ENCODE measurements around the gene GALNT10. TPM values are rescaled to one million over a fixed set of nuclear protein-coding genes. Genes with fewer than 3 reads are reported as not detected.

GALNT10 gene
- total RNA-seq, 1 experiment from 2014 or later = 68.2 TPM

DNA sequence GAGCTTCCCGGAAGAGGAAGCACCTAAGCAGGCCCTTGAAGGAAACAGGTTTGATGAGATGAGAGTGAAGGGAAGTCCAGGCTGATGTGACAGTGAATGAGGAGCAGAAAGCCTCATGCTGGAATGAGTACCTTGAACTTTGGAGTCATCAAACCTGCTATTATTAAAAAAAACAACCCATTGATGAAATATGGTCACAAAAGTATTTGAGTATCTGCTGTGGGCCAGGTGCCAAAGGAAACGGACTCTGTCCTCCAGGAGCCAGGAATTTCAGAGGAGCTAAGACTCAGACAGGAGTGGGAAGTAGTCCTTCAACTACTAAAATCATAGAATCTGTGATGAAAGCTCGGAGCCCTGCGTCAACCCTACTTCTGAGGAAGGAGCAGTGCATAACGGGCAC is 275.6 kb downstream of the GALNT10 start:
- TF ChIP-seq, protein P1, sequence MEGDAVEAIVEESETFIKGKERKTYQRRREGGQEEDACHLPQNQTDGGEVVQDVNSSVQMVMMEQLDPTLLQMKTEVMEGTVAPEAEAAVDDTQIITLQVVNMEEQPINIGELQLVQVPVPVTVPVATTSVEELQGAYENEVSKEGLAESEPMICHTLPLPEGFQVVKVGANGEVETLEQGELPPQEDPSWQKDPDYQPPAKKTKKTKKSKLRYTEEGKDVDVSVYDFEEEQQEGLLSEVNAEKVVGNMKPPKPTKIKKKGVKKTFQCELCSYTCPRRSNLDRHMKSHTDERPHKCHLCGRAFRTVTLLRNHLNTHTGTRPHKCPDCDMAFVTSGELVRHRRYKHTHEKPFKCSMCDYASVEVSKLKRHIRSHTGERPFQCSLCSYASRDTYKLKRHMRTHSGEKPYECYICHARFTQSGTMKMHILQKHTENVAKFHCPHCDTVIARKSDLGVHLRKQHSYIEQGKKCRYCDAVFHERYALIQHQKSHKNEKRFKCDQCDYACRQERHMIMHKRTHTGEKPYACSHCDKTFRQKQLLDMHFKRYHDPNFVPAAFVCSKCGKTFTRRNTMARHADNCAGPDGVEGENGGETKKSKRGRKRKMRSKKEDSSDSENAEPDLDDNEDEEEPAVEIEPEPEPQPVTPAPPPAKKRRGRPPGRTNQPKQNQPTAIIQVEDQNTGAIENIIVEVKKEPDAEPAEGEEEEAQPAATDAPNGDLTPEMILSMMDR (IDR thresholded peaks at IDR 0.05; ENCODE audit: unreplicated experiment) = no peak
- no peak overlapping the region for H3K27ac Mint-ChIP-seq (ENCODE audit: unreplicated experiment)
- DNase-seq = no peak
- peaks cover 35% of the 10 kb centered on the region for H3K27me3 Mint-ChIP-seq (ENCODE audit: unreplicated experiment)
- intact Hi-C loops (cut with micrococcal nuclease; ENCODE audit: unreplicated experiment) = loop anchor here (2.0 to 10.0 kb wide), 2 partner anchors 393 to 491 kb away; no protein-coding TSS in a partner anchor
- H3K36me3 Mint-ChIP-seq (ENCODE audit: insufficient read depth, unreplicated experiment) = no peaks in the 10 kb centered on the region
- H3K4me3 Mint-ChIP-seq (ENCODE audit: low read depth, unreplicated experiment) = no peak overlapping the region
- H3K9me3 Mint-ChIP-seq (ENCODE audit: low read depth, unreplicated experiment) = no peaks in the 10 kb centered on the region
- no peaks in the 10 kb centered on the region for H3K4me1 Mint-ChIP-seq (ENCODE audit: low read depth, unreplicated experiment)
- BruUV-seq (replicated peaks) = no TSS peak
- CTCF ChIA-PET = interaction anchor here (0.9 to 2.1 kb wide), 4 partner anchors 143 to 393 kb away, joined by 3 to 8 read pairs (median 5); no protein-coding TSS in a partner anchor

DNA sequence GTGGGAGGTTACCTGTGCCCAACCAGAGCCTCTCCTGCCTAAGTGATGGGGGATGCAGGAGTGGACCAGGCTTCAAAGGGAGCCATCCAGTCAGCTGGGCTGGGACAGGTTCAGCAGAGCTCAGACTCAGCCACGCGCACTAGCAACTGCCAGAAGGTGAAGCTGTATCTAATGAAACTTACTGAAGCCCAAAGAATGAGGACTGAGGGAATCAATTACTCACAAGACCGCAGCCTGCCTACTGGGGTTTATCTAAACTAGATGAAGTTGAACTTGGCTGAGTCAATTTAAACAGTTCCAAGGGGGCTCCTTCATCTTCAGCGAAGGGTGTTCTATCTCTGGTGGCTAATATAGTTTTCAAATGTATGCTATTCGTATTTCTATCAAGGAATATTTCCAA is 276.1 kb downstream of the GALNT10 start:
- peaks cover 41% of the 10 kb centered on the region for H3K27me3 Mint-ChIP-seq (ENCODE audit: unreplicated experiment)
- TF ChIP-seq, protein P1 (IDR thresholded peaks at IDR 0.05; ENCODE audit: unreplicated experiment) = no peak

GRCh38 chr5:154467655-154468354 is 277.3 kb downstream of the GALNT10 start:
- Mint-ChIP-seq H3K27ac (ENCODE audit: unreplicated experiment) (no peak overlapping the region), H3K4me1 (ENCODE audit: low read depth, unreplicated experiment) (no peaks in the 10 kb centered on the region), H3K27me3 (ENCODE audit: unreplicated experiment) (peaks cover 52% of the 10 kb centered on the region), H3K4me3 (ENCODE audit: low read depth, unreplicated experiment) (no peak overlapping the region), H3K36me3 (ENCODE audit: insufficient read depth, unreplicated experiment) (no peaks in the 10 kb centered on the region), H3K9me3 (ENCODE audit: low read depth, unreplicated experiment) (no peaks in the 10 kb centered on the region)
- intact Hi-C loops (cut with micrococcal nuclease; ENCODE audit: unreplicated experiment) = loop anchor here (1.0 to 10.0 kb wide), 4 partner anchors 108 to 493 kb away; no protein-coding TSS in a partner anchor
- CTCF ChIA-PET = interaction anchor here (0.7 to 2.1 kb wide), 2 partner anchors 143 to 173 kb away, joined by 3 to 8 read pairs; no protein-coding TSS in a partner anchor
- peak; percentile 91 for DNase-seq
- BruUV-seq (replicated peaks) = no TSS peak
- TF ChIP-seq, protein P1 (IDR thresholded peaks at IDR 0.05; ENCODE audit: unreplicated experiment) = peak; percentile 96

More for the DNA sequence above, 276.1 kb downstream of the GALNT10 start:
- CTCF ChIA-PET = interaction anchor here (0.9 to 2.1 kb wide), 4 partner anchors 143 to 394 kb away, joined by 3 to 8 read pairs (median 5); no protein-coding TSS in a partner anchor
- DNase-seq = no peak
- no peak overlapping the region for H3K27ac Mint-ChIP-seq (ENCODE audit: unreplicated experiment)
- intact Hi-C loops (cut with micrococcal nuclease; ENCODE audit: unreplicated experiment) = loop anchor here (1.0 to 10.0 kb wide), 4 partner anchors 110 to 492 kb away; no protein-coding TSS in a partner anchor
- BruUV-seq (replicated peaks) = no TSS peak
- no peak overlapping the region for H3K4me3 Mint-ChIP-seq (ENCODE audit: low read depth, unreplicated experiment)
- no peaks in the 10 kb centered on the region for H3K4me1 Mint-ChIP-seq (ENCODE audit: low read depth, unreplicated experiment)
- H3K9me3 Mint-ChIP-seq (ENCODE audit: low read depth, unreplicated experiment) = no peaks in the 10 kb centered on the region
- H3K36me3 Mint-ChIP-seq (ENCODE audit: insufficient read depth, unreplicated experiment) = no peaks in the 10 kb centered on the region

DNA sequence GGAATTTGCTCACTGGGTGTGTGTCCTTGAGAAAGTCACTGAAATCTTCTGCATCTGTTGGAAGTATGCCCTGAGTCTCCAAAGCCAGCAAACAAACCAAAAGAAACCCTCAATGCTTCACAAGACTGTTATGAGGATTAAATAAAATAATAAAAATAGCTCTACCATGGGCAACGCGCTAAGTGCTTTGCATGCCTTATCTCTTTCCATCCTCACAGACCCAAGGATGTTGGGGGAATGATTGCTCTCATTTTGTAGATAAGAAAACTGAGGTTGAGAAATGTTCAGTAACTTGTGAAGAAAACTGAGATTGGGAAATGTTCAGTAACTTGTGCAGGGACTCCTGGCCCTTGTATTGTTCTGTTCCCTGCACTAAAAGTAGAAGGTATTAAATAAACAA is 279.6 kb downstream of the GALNT10 start:
- no peaks in the 10 kb centered on the region for H3K4me1 Mint-ChIP-seq (ENCODE audit: low read depth, unreplicated experiment)
- CTCF ChIA-PET = interaction anchor here (1.3 kb wide), 1 partner anchor 51 kb away, joined by 4 read pairs; no protein-coding TSS in a partner anchor

More for the DNA sequence above, 279.6 kb downstream of the GALNT10 start:
- Mint-ChIP-seq H3K27me3 (ENCODE audit: unreplicated experiment) (peaks cover 75% of the 10 kb centered on the region), H3K36me3 (ENCODE audit: insufficient read depth, unreplicated experiment) (no peaks in the 10 kb centered on the region), H3K9me3 (ENCODE audit: low read depth, unreplicated experiment) (no peaks in the 10 kb centered on the region), H3K4me3 (ENCODE audit: low read depth, unreplicated experiment) (no peak overlapping the region), H3K27ac (ENCODE audit: unreplicated experiment) (no peak overlapping the region)
- no TSS peak for BruUV-seq (replicated peaks)
- TF ChIP-seq, protein P1 (IDR thresholded peaks at IDR 0.05; ENCODE audit: unreplicated experiment) = no peak
- DNase-seq = no peak
- intact Hi-C loops (cut with micrococcal nuclease; ENCODE audit: unreplicated experiment) = no loop called here

Small RNA genes within 50 kb of the gene (microRNA-seq; reads per million reads assigned to microRNA genes)
- 11.3 reads per million, percentile 35 among the genes with 10 or more reads in this experiment for gene MIR1294

Other genes with a start within 250 kb of the GALNT10 start
- gene FAM114A2, start 151.8 kb upstream of the GALNT10 start, total RNA-seq (2022) = 21.3 and 23.5 TPM in 2 replicates
- 34.4 and 39.3 TPM in 2 replicates for gene MFAP3, start 151.8 kb upstream of the GALNT10 start, total RNA-seq (2022)